ENCODE results near the gene LIG3. TPM values are rescaled to one million over a fixed set of nuclear protein-coding genes. Genes with fewer than 3 reads are reported as not detected.
A peak's percentile ranks its signal among the peaks of the same experiment; 100 is the strongest.

LIG3 gene
- total and polyA plus RNA-seq, 2 of the 4 experiments (the other 2 are of a cell fraction), result 36.4 to 41.9 TPM

GRCh38 chr17:35023538-35023937 is 43.2 kb downstream of the LIG3 start:
- no peak overlapping the region; the same call in 1 of the 2 replicates for H4K91ac ChIP-seq (ENCODE audit: insufficient read depth, low read depth, low read length)
- in situ Hi-C loops (cut with MboI; ENCODE audit: low sequenced_read_pairs) (no loop called here), dilution Hi-C loops (cut with HindIII; ENCODE audit: low sequenced_read_pairs, unreplicated experiment) (no loop called here), intact Hi-C loops (cut with micrococcal nuclease) (loop anchor here (5.0 kb wide), 1 partner anchor 44 kb away; no protein-coding TSS in a partner anchor)
- no peak overlapping the region for H3K18ac ChIP-seq (ENCODE audit: low read depth, low read length)
- peaks cover 16% of the 10 kb centered on the region for H3K9me1 ChIP-seq (ENCODE audit: insufficient read depth, low read length)
- BruUV-seq (replicated peaks), result no TSS peak
- H3K9me3 ChIP-seq (ENCODE audit: control insufficient read depth, insufficient read depth, low read length), result no peaks in the 10 kb centered on the region
- peak overlapping the region in 1 of 2 experiments; percentile 80; a peak in 2 of 4 replicates for H4K8ac ChIP-seq (ENCODE audit: low read depth in 2 of 2, low read length in 2 of 2)
- CTCF ChIA-PET, result no interaction called here
- peaks cover 20 to 49% of the 10 kb centered on the region in 2 experiments for H3K79me1 ChIP-seq (ENCODE audit: low read depth in 1 of 2, low read length in 2 of 2)
- ATAC-seq (ENCODE audit: low read depth), result no peak
- WGBS, 2 experiments (ENCODE audit: extremely low coverage in 2 of 2, insufficient read length in 1 of 2), result no CpG with 5 or more reads among the region's 3 CpGs
- POLR2A ChIA-PET (ENCODE audit: unreplicated experiment), result interaction anchor here (0.6 kb wide), 1 partner anchor 17 kb away, joined by 3 read pairs; no protein-coding TSS in a partner anchor
- peak overlapping the region; percentile 33; the same call in 1 of the 2 replicates for H3K4ac ChIP-seq (ENCODE audit: low read depth, low read length)
- H2AK5ac ChIP-seq (ENCODE audit: low read depth, low read length), result no peak overlapping the region
- H2AFZ ChIP-seq (replicated peaks; ENCODE audit: low read length, poor library complexity), result no peak overlapping the region
- no peaks in the 10 kb centered on the region for H3K27me3 ChIP-seq (ENCODE audit: control insufficient read depth, insufficient read depth, low read length)
- H3K23ac ChIP-seq (ENCODE audit: low read depth, low read length), result no peak overlapping the region
- peak overlapping the region; percentile 51; the same call in 1 of the 2 replicates for H2BK120ac ChIP-seq (ENCODE audit: low read depth, low read length)
- peak overlapping the region; percentile 79 for H2BK5ac ChIP-seq (ENCODE audit: low read depth, low read length, poor library complexity, severe bottlenecking)
- H2BK15ac ChIP-seq (ENCODE audit: low read depth, low read length), result 0 out of 3 replicates have a peak overlapping the region, but pooled peaks have one; percentile 4
- H3K9ac ChIP-seq (ENCODE audit: low read depth, low read length), result no peak overlapping the region
- DNase-seq, result no peak
- H3K56ac ChIP-seq (ENCODE audit: extremely low read depth, insufficient read depth, low read length), result 0 out of 2 replicates have a peak overlapping the region, but pooled peaks have one; percentile 4
- H3K36me3 ChIP-seq (ENCODE audit: control insufficient read depth, insufficient read depth, low read length), result peaks cover 18% of the 10 kb centered on the region
- H4K20me1 ChIP-seq (ENCODE audit: insufficient read depth, low read length), result no peaks in the 10 kb centered on the region; the same call in 1 of the 2 replicates
- peak overlapping the region; percentile 57 for H3K14ac ChIP-seq (replicated peaks; ENCODE audit: low read depth, low read length)
- H3K4me3 ChIP-seq (ENCODE audit: insufficient read depth, low read depth, low read length), result no peak overlapping the region
- peak overlapping the region; percentile 24; the same call in 1 of the 2 replicates for H2BK20ac ChIP-seq (ENCODE audit: low read depth, low read length)
- 0 out of 2 replicates have a peak, but pooled peaks cover 2% of the 10 kb centered on the region for H3K4me1 ChIP-seq (ENCODE audit: control insufficient read depth, insufficient read depth, low read length)
- no peak overlapping the region for H2AK9ac ChIP-seq (replicated peaks; ENCODE audit: low read depth, low read length, poor library complexity)
- TF ChIP-seq RCOR1 (IDR thresholded peaks at IDR 0.05; ENCODE audit: insufficient replicate concordance, low read length), result no peak
- TF ChIP-seq RAD21 (IDR thresholded peaks at IDR 0.05; ENCODE audit: low read length), result no peak
- 0 out of 2 replicates have a peak, but pooled peaks have one; percentile 1 for TF ChIP-seq CEBPB (IDR thresholded peaks at IDR 0.05; ENCODE audit: low read depth, low read length)
- TF ChIP-seq BHLHE40 (IDR thresholded peaks at IDR 0.05; ENCODE audit: low read depth, low read length), result no peak
- H3K4me2 ChIP-seq (ENCODE audit: low read depth, low read length), result no peak overlapping the region
- H4K5ac ChIP-seq (ENCODE audit: low read depth, low read length), result peak overlapping the region; percentile 13; the same call in 1 of the 2 replicates
- no peak overlapping the region for H3K27ac ChIP-seq (ENCODE audit: insufficient read depth, low read length)
